SK-N-MC (cell line): ENCODE data around the gene KIAA0753.

Experiments used
- EZH2 ChIP-seq: fragments of 200-600 bp; sonication (generic); IDR thresholded peaks from one replicate; pipeline ENCODE4 v1.6.1; 2017; ENCODE audit warnings: antibody characterized with exemption
- POLR2AphosphoS5 ChIP-seq: IDR thresholded peaks from 2 replicates; pipeline ENCODE4 v1.6.1; 2012; ENCODE audit warnings: mild to moderate bottlenecking, low read depth, low read length, borderline replicate concordance

GRCh38 chr17:6681176-6681575, 40.7 kb upstream of the KIAA0753 start:
- TF ChIP-seq EZH2 (no peak), POLR2AphosphoS5 (no peak)
